ENCODE results near the gene ZP1. TPM values are rescaled to one million over a fixed set of nuclear protein-coding genes. Genes with fewer than 3 reads are reported as not detected.

The ZP1 gene
- total and polyA plus RNA-seq, 10 donors: 0.05 to 0.07 TPM; not detected in 8

GRCh38 chr11:60845338-60845737 is 22.0 kb upstream of the ZP1 start:
- intact Hi-C loops (cut with DNase I; ENCODE audit: low total_unique reads): no loop called here
- TF ChIP-seq POLR2AphosphoS5 (IDR thresholded peaks at IDR 0.05) (no peak), POLR2A (IDR thresholded peaks at IDR 0.05) (no peak), CTCF (IDR thresholded peaks at IDR 0.05 in 8 of 11, conservative IDR thresholded peaks at IDR 0.05 in 3 of 11) (no peak)
- Histone ChIP-seq H3K27me3 (replicated peaks in 1 of 7) (no peaks in the 10 kb centered on the region), H3K4me1 (peaks cover 20 to 59% (median 44%) of the 10 kb centered on the region in 6 donors), H3K36me3 (peaks cover 0 to 49% (median 33%) of the 10 kb centered on the region in 6 donors), H3K4me3 (no peak overlapping the region), H3K9me3 (no peaks in the 10 kb centered on the region), H3K27ac (no peak overlapping the region)
- DNase-seq: no peak
- WGBS, 5 donors: 82 to 87% (median 86%) methylated on average over 8 of the region's 8 CpGs

- TF ChIP-seq POLR2A (IDR thresholded peaks at IDR 0.05) (no peak), POLR2AphosphoS5 (IDR thresholded peaks at IDR 0.05) (no peak), CTCF (IDR thresholded peaks at IDR 0.05 in 8 of 11, conservative IDR thresholded peaks at IDR 0.05 in 3 of 11) (no peak)
- Histone ChIP-seq H3K27ac (no peak overlapping the region), H3K4me1 (peaks cover 20 to 43% (median 34%) of the 10 kb centered on the region in 6 donors), H3K36me3 (peaks cover 0 to 69% (median 50%) of the 10 kb centered on the region in 6 donors), H3K4me3 (no peak overlapping the region), H3K27me3 (replicated peaks in 1 of 7) (no peaks in the 10 kb centered on the region), H3K9me3 (no peaks in the 10 kb centered on the region)
- 74 to 84% (median 75%) methylated on average over 13 of the region's 13 CpGs for WGBS, 5 donors
- no peak for DNase-seq
- intact Hi-C loops (cut with DNase I; ENCODE audit: low total_unique reads): no loop called here
Observed at GRCh38 chr11:60847281-60847680, 20.1 kb upstream of the ZP1 start.

- WGBS, 5 donors: 85 to 94% (median 87%) methylated on average over 12 of the region's 12 CpGs
- H3K27ac ChIP-seq: no peak overlapping the region
- no peaks in the 10 kb centered on the region for H3K27me3 ChIP-seq (replicated peaks in 1 of 7)
- no peak for DNase-seq
- TF ChIP-seq POLR2A (IDR thresholded peaks at IDR 0.05): no peak
- TF ChIP-seq POLR2AphosphoS5 (IDR thresholded peaks at IDR 0.05): no peak
- no peak for TF ChIP-seq CTCF (IDR thresholded peaks at IDR 0.05 in 8 of 11, conservative IDR thresholded peaks at IDR 0.05 in 3 of 11)
- intact Hi-C loops (cut with DNase I; ENCODE audit: low total_unique reads): no loop called here
- H3K4me3 ChIP-seq: no peak overlapping the region
- no peaks in the 10 kb centered on the region for H3K9me3 ChIP-seq
- H3K4me1 ChIP-seq: peaks cover 14 to 37% (median 27%) of the 10 kb centered on the region in 6 donors
- H3K36me3 ChIP-seq: peaks cover 0 to 75% (median 53%) of the 10 kb centered on the region in 6 donors
Observed at GRCh38 chr11:60847896-60848295, 19.4 kb upstream of the ZP1 start.

GRCh38 chr11:60848714-60849151 is 18.6 kb upstream of the ZP1 start:
- Histone ChIP-seq H3K4me3 (no peak overlapping the region), H3K9me3 (no peaks in the 10 kb centered on the region), H3K27ac (no peak overlapping the region), H3K27me3 (replicated peaks in 1 of 7) (no peaks in the 10 kb centered on the region), H3K4me1 (peaks cover 6 to 28% (median 19%) of the 10 kb centered on the region in 6 donors), H3K36me3 (peaks cover 0 to 83% (median 56%) of the 10 kb centered on the region in 6 donors)
- DNase-seq: no peak
- intact Hi-C loops (cut with DNase I; ENCODE audit: low total_unique reads): no loop called here
- TF ChIP-seq POLR2AphosphoS5 (IDR thresholded peaks at IDR 0.05) (no peak), CTCF (IDR thresholded peaks at IDR 0.05 in 8 of 11, conservative IDR thresholded peaks at IDR 0.05 in 3 of 11) (no peak), POLR2A (IDR thresholded peaks at IDR 0.05) (no peak)
- WGBS, 5 donors: 70 to 90% (median 81%) methylated on average over 8 to 10 of the region's 10 CpGs

Measured in spleen (tissue), 11 donors.